ENCODE data around the gene PIGBOS1. TPM values are rescaled to one million over a fixed set of nuclear protein-coding genes. Genes with fewer than 3 reads are reported as not detected.
A peak's percentile ranks its signal among the peaks of the same experiment; 100 is the strongest.

Gene PIGBOS1
- total and polyA plus RNA-seq, 9 of the 15 experiments (the other 6 are each of a cell fraction or from before 2014, with no cell fraction given) = 25.2 to 76.2 (median 46.0) TPM

- TF ChIP-seq, protein P1, sequence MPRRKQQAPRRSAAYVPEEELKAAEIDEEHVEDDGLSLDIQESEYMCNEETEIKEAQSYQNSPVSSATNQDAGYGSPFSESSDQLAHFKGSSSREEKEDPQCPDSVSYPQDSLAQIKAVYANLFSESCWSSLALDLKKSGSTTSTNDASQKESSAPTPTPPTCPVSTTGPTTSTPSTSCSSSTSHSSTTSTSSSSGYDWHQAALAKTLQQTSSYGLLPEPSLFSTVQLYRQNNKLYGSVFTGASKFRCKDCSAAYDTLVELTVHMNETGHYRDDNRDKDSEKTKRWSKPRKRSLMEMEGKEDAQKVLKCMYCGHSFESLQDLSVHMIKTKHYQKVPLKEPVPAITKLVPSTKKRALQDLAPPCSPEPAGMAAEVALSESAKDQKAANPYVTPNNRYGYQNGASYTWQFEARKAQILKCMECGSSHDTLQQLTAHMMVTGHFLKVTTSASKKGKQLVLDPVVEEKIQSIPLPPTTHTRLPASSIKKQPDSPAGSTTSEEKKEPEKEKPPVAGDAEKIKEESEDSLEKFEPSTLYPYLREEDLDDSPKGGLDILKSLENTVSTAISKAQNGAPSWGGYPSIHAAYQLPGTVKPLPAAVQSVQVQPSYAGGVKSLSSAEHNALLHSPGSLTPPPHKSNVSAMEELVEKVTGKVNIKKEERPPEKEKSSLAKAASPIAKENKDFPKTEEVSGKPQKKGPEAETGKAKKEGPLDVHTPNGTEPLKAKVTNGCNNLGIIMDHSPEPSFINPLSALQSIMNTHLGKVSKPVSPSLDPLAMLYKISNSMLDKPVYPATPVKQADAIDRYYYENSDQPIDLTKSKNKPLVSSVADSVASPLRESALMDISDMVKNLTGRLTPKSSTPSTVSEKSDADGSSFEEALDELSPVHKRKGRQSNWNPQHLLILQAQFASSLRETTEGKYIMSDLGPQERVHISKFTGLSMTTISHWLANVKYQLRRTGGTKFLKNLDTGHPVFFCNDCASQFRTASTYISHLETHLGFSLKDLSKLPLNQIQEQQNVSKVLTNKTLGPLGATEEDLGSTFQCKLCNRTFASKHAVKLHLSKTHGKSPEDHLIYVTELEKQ (CRISPR knock-in tag; IDR thresholded peaks at IDR 0.05) = no peak
- TF ChIP-seq SETDB1 (IDR thresholded peaks at IDR 0.05; ENCODE audit: low read length) (no peak), SMARCC2 (IDR thresholded peaks at IDR 0.05; ENCODE audit: low read depth) (no peak), TFE3 (CRISPR knock-in tag; IDR thresholded peaks at IDR 0.05) (no peak), SIRT6 (IDR thresholded peaks at IDR 0.05; ENCODE audit: low read depth, low read length) (no peak), CUX1 (CRISPR knock-in tag; IDR thresholded peaks at IDR 0.05) (no peak), ZNF280A (IDR thresholded peaks at IDR 0.05; ENCODE audit: low read depth, partially characterized antibody) (no peak), BRD9 (IDR thresholded peaks at IDR 0.05; ENCODE audit: low read depth, partially characterized antibody) (peak; percentile 1), CCNT2 (IDR thresholded peaks at IDR 0.05; ENCODE audit: borderline replicate concordance, extremely low read depth, insufficient read length, low read depth, low read length) (no peak), MAZ (CRISPR knock-in tag; conservative IDR thresholded peaks at IDR 0.05 in 1 of 2, IDR thresholded peaks at IDR 0.05 in 1 of 2) (no peak), XRCC3 (IDR thresholded peaks at IDR 0.05) (no peak)
- TF ChIP-seq, protein P2, sequence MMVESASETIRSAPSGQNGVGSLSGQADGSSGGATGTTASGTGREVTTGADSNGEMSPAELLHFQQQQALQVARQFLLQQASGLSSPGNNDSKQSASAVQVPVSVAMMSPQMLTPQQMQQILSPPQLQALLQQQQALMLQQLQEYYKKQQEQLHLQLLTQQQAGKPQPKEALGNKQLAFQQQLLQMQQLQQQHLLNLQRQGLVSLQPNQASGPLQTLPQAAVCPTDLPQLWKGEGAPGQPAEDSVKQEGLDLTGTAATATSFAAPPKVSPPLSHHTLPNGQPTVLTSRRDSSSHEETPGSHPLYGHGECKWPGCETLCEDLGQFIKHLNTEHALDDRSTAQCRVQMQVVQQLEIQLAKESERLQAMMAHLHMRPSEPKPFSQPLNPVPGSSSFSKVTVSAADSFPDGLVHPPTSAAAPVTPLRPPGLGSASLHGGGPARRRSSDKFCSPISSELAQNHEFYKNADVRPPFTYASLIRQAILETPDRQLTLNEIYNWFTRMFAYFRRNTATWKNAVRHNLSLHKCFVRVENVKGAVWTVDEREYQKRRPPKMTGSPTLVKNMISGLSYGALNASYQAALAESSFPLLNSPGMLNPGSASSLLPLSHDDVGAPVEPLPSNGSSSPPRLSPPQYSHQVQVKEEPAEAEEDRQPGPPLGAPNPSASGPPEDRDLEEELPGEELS (CRISPR knock-in tag; IDR thresholded peaks at IDR 0.05; ENCODE audit: borderline replicate concordance) = no peak
Measured at GRCh38 chr15:55290528-55291057, 28.3 kb downstream of the PIGBOS1 start (continued).
